Endothelial cell of umbilical vein (primary cell): ENCODE data around the gene COMP. TPM values are rescaled to one million over a fixed set of nuclear protein-coding genes. Genes with fewer than 3 reads are reported as not detected.
"Not testable (repeated sequence)": the region's sequence is repeated elsewhere in the genome, so short reads cannot be mapped to it uniquely, and the experiment has no call there.

Experiments
- BruUV-seq: library from RNA; stranded (reverse); fragments of 400-500 nt; replicated peaks from 2 replicates; lab custom pipeline; 2021; lab: Mats Ljungman, UMichigan
- CTCF ChIA-PET: fragments of 300-600, 350-600 bp; sonication (Branson Sonifier 250); formaldehyde crosslinking; loops from one replicate; lab custom pipeline; 2021; ENCODE audit warnings: antibody characterized with exemption, inconsistent platforms; lab: Charles Lee
- POLR2A ChIA-PET: fragments of 300-600, 350-600 bp; sonication (Branson Sonifier 250); formaldehyde crosslinking; loops from one replicate; lab custom pipeline; 2021; ENCODE audit warnings: antibody characterized with exemption, inconsistent platforms; lab: Charles Lee
- DNase-seq: peaks from one replicate; pipeline ENCODE4 v3.0.0-alpha.2; 2011; ENCODE audit warnings: low read depth, low spot score
- FAIRE-seq: peaks from 2 replicates; lab custom pipeline; 2011; peaks lifted over from hg19 to GRCh38; lab: Jason Lieb, UNC
- H2AFZ ChIP-seq: 2 replicates; pipeline ENCODE4 v1.6.0; 2012; ENCODE audit warnings: low read depth, low read length, control low read depth, inconsistent platforms
- H3K27ac ChIP-seq: 2 replicates; pipeline ENCODE4 v1.5.1; 2011; ENCODE audit warnings: low read depth, mild to moderate bottlenecking, control low read depth, low read length, moderate library complexity; ENCODE audit not compliant: insufficient read depth
- H3K27me3 ChIP-seq, 2 experiments: 2 replicates each; pipeline versions ENCODE4 v1.6.0 to v1.6.1; 2011; ENCODE audit warnings: low read length in 2 of 2, mixed read lengths in 1 of 2; ENCODE audit not compliant: control insufficient read depth in 2 of 2, insufficient read depth in 2 of 2
- H3K36me3 ChIP-seq, 2 experiments: 2 replicates in 1 of 2; 3 replicates in 1 of 2; pipeline ENCODE4 v1.5.1; 2011; ENCODE audit warnings: low read length in 2 of 2, mild to moderate bottlenecking in 1 of 2, moderate library complexity in 1 of 2; ENCODE audit not compliant: control insufficient read depth in 2 of 2, insufficient read depth in 2 of 2; ENCODE audit errors: extremely low read depth in 1 of 2
- H3K4me1 ChIP-seq: 3 replicates; pipeline ENCODE4 v1.5.1; 2011; ENCODE audit warnings: mild to moderate bottlenecking, low read length; ENCODE audit not compliant: control insufficient read depth, insufficient read depth; ENCODE audit errors: extremely low read depth
- H3K4me2 ChIP-seq: 2 replicates; pipeline ENCODE4 v1.6.1; 2011; ENCODE audit warnings: low read length, control low read depth, mixed read lengths; ENCODE audit not compliant: insufficient read depth
- H3K4me3 ChIP-seq, 3 experiments: fragments of 200-600 bp in 1 of 3; sonication (generic), shearing (Covaris generic) in 1 of 3; replicated peaks in 1 of 3; 2 replicates each; pipeline ENCODE4 v1.5.1; 2011 to 2016; ENCODE audit warnings: control low read depth in 3 of 3, low read length in 3 of 3, mild to moderate bottlenecking in 2 of 3, inconsistent platforms in 1 of 3, low read depth in 1 of 3, moderate library complexity in 1 of 3; ENCODE audit not compliant: insufficient read depth in 1 of 3
- H3K79me2 ChIP-seq: 2 replicates; pipeline ENCODE4 v1.6.0; 2012; ENCODE audit warnings: low read length, inconsistent platforms; ENCODE audit not compliant: control insufficient read depth, insufficient read depth
- H3K9ac ChIP-seq: replicated peaks from 2 replicates; pipeline ENCODE3; 2011; ENCODE audit warnings: low read length, control low read depth; ENCODE audit not compliant: insufficient read depth; ENCODE audit errors: extremely low read depth
- H3K9me1 ChIP-seq: replicated peaks from 3 replicates; pipeline ENCODE4 v1.6.0; 2011; ENCODE audit warnings: mild to moderate bottlenecking, low read length; ENCODE audit not compliant: control insufficient read depth, insufficient read depth; ENCODE audit errors: extremely low read depth
- H3K9me3 ChIP-seq: replicated peaks from 2 replicates; pipeline ENCODE4 v1.5.1; 2012; ENCODE audit warnings: low read length, inconsistent platforms; ENCODE audit not compliant: control insufficient read depth, insufficient read depth
- H4K20me1 ChIP-seq: replicated peaks from 2 replicates; pipeline ENCODE3; 2011; ENCODE audit warnings: mild to moderate bottlenecking, low read length; ENCODE audit not compliant: control insufficient read depth, insufficient read depth; ENCODE audit errors: extremely low read depth
- CTCF ChIP-seq, 2 donors: IDR thresholded peaks; 1 replicate in 1 of 2; 2 replicates in 1 of 2; pipeline ENCODE4 v1.5.1; 2011; ENCODE audit warnings: low read length in 2 of 2, mild to moderate bottlenecking in 2 of 2, moderate library complexity in 2 of 2, control low read depth in 1 of 2, inconsistent platforms in 1 of 2, low read depth in 1 of 2; ENCODE audit not compliant: insufficient read depth in 1 of 2; ENCODE audit errors: extremely low read depth in 1 of 2
- EZH2 ChIP-seq: IDR thresholded peaks from 2 replicates; pipeline ENCODE4 v1.6.1; 2012; ENCODE audit warnings: borderline replicate concordance, low read depth, mild to moderate bottlenecking, moderate library complexity, low read length, inconsistent platforms; ENCODE audit not compliant: severe bottlenecking
- FOS ChIP-seq: IDR thresholded peaks from 2 replicates; pipeline ENCODE4 v1.6.1; 2011; ENCODE audit warnings: mild to moderate bottlenecking, low read length, moderate library complexity, borderline replicate concordance; ENCODE audit not compliant: insufficient read depth
- GATA2 ChIP-seq: IDR thresholded peaks from 2 replicates; pipeline ENCODE4 v1.7.0; 2011; ENCODE audit warnings: low read depth, mild to moderate bottlenecking, moderate library complexity, mixed read lengths, low read length; ENCODE audit not compliant: insufficient read length, insufficient read depth
- JUN ChIP-seq: IDR thresholded peaks from 2 replicates; pipeline ENCODE4 v1.6.1; 2011; ENCODE audit warnings: borderline replicate concordance, low read depth; ENCODE audit not compliant: insufficient read length, insufficient read depth
- MYC ChIP-seq: IDR thresholded peaks from one replicate; pipeline ENCODE4 v1.6.1; 2011; ENCODE audit warnings: mild to moderate bottlenecking, low read depth, low read length
- POLR2A ChIP-seq: IDR thresholded peaks from 2 replicates; pipeline ENCODE4 v1.6.1; 2012; ENCODE audit warnings: low read depth, mild to moderate bottlenecking, control low read depth, low read length
- POLR2AphosphoS5 ChIP-seq: IDR thresholded peaks from 2 replicates; pipeline ENCODE4 v1.6.1; 2012; ENCODE audit warnings: low read depth, mild to moderate bottlenecking, control low read depth, low read length, moderate library complexity; ENCODE audit not compliant: insufficient read depth
- dilution Hi-C: fragments of 300-500 bp; cut with MboI; formaldehyde crosslinking; loops from one replicate; pipeline ENCODE4 v1.15.0; 2019; ENCODE audit warnings: low sequenced_read_pairs; ENCODE audit not compliant: extremely low pct_ligation_motif_present
- intact Hi-C: fragments of 100-400 bp; cut with micrococcal nuclease; formaldehyde crosslinking; loops from one replicate; pipeline ENCODE4 v1.10.0; 2022
- polyA plus RNA-seq, 4 experiments: library from polyadenylated mRNA; depleted of rRNA in 3 of 4; stranded (reverse) in 3 of 4; unstranded in 1 of 4; fragments of >200 nt; gene quantifications; 2 replicates each; pipeline versions ENCODE4 v1.2.1 to v1.2.3, GENCODE V29; 2011 to 2012; ENCODE audit warnings: missing spikeins in 1 of 4
- total RNA-seq: library from RNA; stranded (reverse); gene quantifications from 2 replicates; pipeline ENCODE4 v1.2.3, GENCODE V29; 2021
- TF ChIP-seq, protein P1 (sequence below): IDR thresholded peaks from 2 replicates; pipeline ENCODE4 v1.6.1; 2011; ENCODE audit not compliant: insufficient read depth, insufficient read length

The COMP gene
- total and polyA plus RNA-seq, 2 donors (not counting 3 experiments of a cell fraction or from before 2014, with no cell fraction given): not detected

DNA sequence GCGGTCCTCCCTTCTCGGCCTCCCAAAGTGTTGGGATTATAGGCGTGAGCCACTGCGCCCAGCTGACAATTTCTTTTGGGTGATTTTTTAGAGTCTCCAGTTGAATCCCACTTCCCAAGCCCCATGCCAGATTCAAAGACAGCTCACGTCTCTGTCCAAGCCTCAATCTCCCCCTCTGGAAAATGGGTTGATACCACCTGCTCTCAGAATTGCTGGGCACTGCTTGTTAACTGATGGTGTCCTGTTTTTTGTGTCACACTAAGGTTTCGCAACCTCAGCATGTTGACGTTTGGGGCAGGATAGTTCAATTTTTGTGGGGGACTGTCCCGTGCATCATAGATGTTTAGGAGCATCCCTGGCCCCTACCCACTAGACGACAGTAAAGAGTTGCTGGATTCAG is 26.5 kb upstream of the COMP start:
- H4K20me1 ChIP-seq: no peaks in the 10 kb centered on the region
- no peak for DNase-seq
- ChIA-PET CTCF (no interaction called here), POLR2A (no interaction called here)
- no peak overlapping the region for H3K27ac ChIP-seq
- no TSS peak for BruUV-seq
- H3K27me3 ChIP-seq: no peaks in the 10 kb centered on the region
- H3K9ac ChIP-seq: no peak overlapping the region
- TF ChIP-seq POLR2AphosphoS5 (no peak), GATA2 (no peak), CTCF (IDR thresholded peaks at IDR 0.05; ENCODE audit: extremely low read depth in 1 of 2, insufficient read depth in 1 of 2, low read depth in 1 of 2, low read length in 2 of 2) (no peak), JUN (no peak), FOS (no peak), EZH2 (no peak), MYC (no peak), POLR2A (no peak)
- TF ChIP-seq, protein P1, sequence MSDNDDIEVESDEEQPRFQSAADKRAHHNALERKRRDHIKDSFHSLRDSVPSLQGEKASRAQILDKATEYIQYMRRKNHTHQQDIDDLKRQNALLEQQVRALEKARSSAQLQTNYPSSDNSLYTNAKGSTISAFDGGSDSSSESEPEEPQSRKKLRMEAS: no peak
- no peak overlapping the region for H2AFZ ChIP-seq
- H3K9me3 ChIP-seq: no peaks in the 10 kb centered on the region
- H3K4me2 ChIP-seq: no peak overlapping the region
- dilution Hi-C loops (no loop called here), intact Hi-C loops (no loop called here)
- no peak overlapping the region for H3K4me3 ChIP-seq
- no peak for FAIRE-seq
- H3K36me3 ChIP-seq: no peaks in the 10 kb centered on the region
- H3K4me1 ChIP-seq: no peaks in the 10 kb centered on the region
- H3K79me2 ChIP-seq: no peaks in the 10 kb centered on the region
- no peaks in the 10 kb centered on the region for H3K9me1 ChIP-seq

- H3K4me1 ChIP-seq, POLR2A ChIA-PET, H3K27me3 ChIP-seq, H4K20me1 ChIP-seq, DNase-seq, H3K36me3 ChIP-seq, H3K9me1 ChIP-seq, FAIRE-seq, H3K4me3 ChIP-seq, H3K9ac ChIP-seq, BruUV-seq, H3K9me3 ChIP-seq, CTCF ChIA-PET, H2AFZ ChIP-seq, H3K4me2 ChIP-seq, H3K79me2 ChIP-seq, intact Hi-C loops, H3K27ac ChIP-seq, dilution Hi-C loops: not testable (repeated sequence)
Observed at GRCh38 chr19:18816645-18817044, 25.5 kb upstream of the COMP start.
